Measurements from ENCODE around the gene MRGPRX3. TPM values are rescaled to one million over a fixed set of nuclear protein-coding genes. Genes with fewer than 3 reads are reported as not detected.

Gene MRGPRX3
- polyA plus RNA-seq, 2 of the 4 experiments (the other 2 are of a cell fraction) = not detected

DNA sequence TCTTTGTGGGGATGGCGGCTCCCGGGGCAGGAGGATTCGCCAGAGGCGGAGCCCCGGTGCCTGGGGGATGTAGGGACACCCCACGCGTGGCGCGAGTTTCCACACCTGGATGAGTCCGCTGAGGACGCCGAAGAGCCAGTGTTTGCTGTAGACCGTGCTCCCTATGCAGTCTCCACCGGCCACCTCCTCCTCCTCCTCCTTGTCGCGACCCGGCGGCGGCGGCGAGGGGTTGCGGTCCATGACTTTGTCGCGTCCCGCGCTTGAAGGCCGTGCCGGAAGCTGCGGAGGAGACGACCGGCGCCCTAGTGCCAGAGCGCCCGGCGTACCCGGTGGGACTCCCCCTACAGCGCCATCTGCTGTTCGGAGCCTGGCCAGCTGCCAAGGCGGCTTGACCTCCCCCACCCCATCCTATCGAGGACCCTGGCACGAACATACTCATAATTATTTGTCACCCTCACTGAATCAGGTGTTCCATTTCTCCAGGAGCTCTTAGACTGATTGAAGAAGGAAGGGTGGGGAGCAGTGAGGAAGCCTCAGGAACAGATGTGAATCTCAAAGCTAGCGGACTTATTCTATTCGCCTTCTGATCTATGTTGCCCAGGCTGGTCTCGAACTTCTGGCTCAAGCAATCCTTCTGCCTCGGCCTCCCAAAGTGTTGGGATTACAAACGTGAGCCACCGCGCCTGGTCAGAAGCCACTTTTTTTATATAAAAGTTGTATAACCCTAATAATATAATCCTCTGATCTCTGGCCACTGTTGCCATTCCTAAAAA, 26.4 kb upstream of the MRGPRX3 start, which contains the start of gene SAAL1 (continued):
- peak; percentile 66; the same call in 1 of the 2 replicates for TF ChIP-seq E2F6 (IDR thresholded peaks at IDR 0.05; ENCODE audit: borderline replicate concordance, low read depth)
- TF ChIP-seq, protein P1, sequence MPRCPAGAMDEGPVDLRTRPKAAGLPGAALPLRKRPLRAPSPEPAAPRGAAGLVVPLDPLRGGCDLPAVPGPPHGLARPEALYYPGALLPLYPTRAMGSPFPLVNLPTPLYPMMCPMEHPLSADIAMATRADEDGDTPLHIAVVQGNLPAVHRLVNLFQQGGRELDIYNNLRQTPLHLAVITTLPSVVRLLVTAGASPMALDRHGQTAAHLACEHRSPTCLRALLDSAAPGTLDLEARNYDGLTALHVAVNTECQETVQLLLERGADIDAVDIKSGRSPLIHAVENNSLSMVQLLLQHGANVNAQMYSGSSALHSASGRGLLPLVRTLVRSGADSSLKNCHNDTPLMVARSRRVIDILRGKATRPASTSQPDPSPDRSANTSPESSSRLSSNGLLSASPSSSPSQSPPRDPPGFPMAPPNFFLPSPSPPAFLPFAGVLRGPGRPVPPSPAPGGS (IDR thresholded peaks at IDR 0.05) = peak; percentile 60; the same call in 1 of the 3 replicates
- peak; percentile 37; the same call in 2 of the 3 replicates for TF ChIP-seq SMC3 (IDR thresholded peaks at IDR 0.05)
- TF ChIP-seq KDM5A (IDR thresholded peaks at IDR 0.05) = peak; percentile 55; the same call in 1 of the 2 replicates
- no peak for TF ChIP-seq HOXA7 (CRISPR knock-in tag; IDR thresholded peaks at IDR 0.05)

DNA sequence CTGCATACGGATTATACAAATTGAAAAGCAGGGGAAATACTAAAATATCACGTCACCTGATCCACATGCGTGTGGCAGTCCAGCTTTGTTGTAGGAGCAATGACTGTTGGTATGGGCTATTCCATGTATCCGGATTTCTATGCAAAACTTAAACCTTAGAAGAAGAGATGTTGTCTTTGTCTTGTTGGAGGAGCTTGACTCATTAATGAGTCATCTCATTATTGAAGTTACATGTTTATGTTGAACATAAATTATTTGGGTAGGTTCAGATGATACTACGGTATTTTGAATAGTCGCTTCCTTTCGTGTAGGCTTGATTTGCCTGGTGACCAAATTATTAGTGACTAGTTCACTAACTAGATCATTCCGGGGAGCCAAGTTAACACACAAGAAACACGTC, 25.7 kb upstream of the MRGPRX3 start:
- no peak overlapping the region for H3K27ac ChIP-seq
- ATAC-seq (no peak), FAIRE-seq (no peak), DNase-seq (ENCODE audit: low read depth in 1 of 2, low spot score in 1 of 2) (no peak)
- H3K4me3 ChIP-seq = no peak overlapping the region
- ChIA-PET POLR2A (interaction anchor here (0.9 to 1.5 kb wide), 2 partner anchors 9 to 215 kb away, joined by 3 to 9 read pairs; partner anchors contain the start of genes GTF2H1 and HPS5), CTCF (interaction anchor here (0.7 to 5.2 kb wide), 17 partner anchors 9 to 779 kb away, joined by 3 to 64 read pairs (median 3); no protein-coding TSS in a partner anchor)
- H3K9me3 ChIP-seq = no peaks in the 10 kb centered on the region
- 61% methylated on average over 9 of the region's 9 CpGs for WGBS (ENCODE audit: missing lambda C conversion rate)
- H3K4me1 ChIP-seq = peaks cover 8% of the 10 kb centered on the region
- TF ChIP-seq SREBF2 (IDR thresholded peaks at IDR 0.05) (no peak), FOSL2 (IDR thresholded peaks at IDR 0.05) (no peak), FOSL2 (CRISPR knock-in tag; IDR thresholded peaks at IDR 0.05) (peak; percentile 52)
- H3K4me2 ChIP-seq = peak overlapping the region; percentile 81

DNA sequence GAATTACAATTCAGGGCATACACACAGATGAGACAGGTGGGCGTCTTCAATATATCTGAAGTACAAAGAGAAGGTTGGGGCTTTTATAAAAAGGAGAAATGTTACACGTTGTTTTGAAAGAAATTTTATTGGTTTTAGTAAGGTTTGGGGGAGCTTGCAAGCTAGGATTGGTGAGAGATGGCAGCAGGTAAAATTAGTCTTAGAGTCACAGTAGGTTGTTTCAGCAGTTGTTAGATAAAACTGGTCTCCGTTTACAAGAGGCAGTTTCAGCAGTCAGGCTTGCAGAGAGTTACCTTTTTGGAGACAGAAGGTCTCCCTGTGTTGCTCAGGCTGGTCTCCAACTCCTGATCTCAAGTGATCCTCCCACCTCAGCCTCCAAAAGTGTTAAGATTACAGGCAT, 24.1 kb upstream of the MRGPRX3 start:
- Histone ChIP-seq H3K4me1 (peaks cover 8% of the 10 kb centered on the region), H3K27ac (no peak overlapping the region), H3K9me3 (no peaks in the 10 kb centered on the region), H3K4me2 (no peak overlapping the region), H3K4me3 (no peak overlapping the region)
- CTCF ChIA-PET = interaction anchor here (0.7 kb wide), 1 partner anchor 656 kb away, joined by 3 read pairs; no protein-coding TSS in a partner anchor
- no peak for TF ChIP-seq RFX5 (IDR thresholded peaks at IDR 0.05)
- TF ChIP-seq, protein P2, sequence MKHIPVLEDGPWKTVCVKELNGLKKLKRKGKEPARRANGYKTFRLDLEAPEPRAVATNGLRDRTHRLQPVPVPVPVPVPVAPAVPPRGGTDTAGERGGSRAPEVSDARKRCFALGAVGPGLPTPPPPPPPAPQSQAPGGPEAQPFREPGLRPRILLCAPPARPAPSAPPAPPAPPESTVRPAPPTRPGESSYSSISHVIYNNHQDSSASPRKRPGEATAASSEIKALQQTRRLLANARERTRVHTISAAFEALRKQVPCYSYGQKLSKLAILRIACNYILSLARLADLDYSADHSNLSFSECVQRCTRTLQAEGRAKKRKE (CRISPR knock-in tag; IDR thresholded peaks at IDR 0.05; ENCODE audit: low read depth) = no peak
- TF ChIP-seq REST (IDR thresholded peaks at IDR 0.05) = no peak
- TF ChIP-seq POLR2AphosphoS2 (conservative IDR thresholded peaks at IDR 0.05; ENCODE audit: low read length) = no peak
- no peak for TF ChIP-seq HMGXB4 (CRISPR knock-in tag; IDR thresholded peaks at IDR 0.05; ENCODE audit: borderline replicate concordance)
- TF ChIP-seq CHD4 (IDR thresholded peaks at IDR 0.05; ENCODE audit: borderline replicate concordance) = no peak
- TF ChIP-seq EHF (CRISPR knock-in tag; IDR thresholded peaks at IDR 0.05) = no peak
- TF ChIP-seq HOXA7 (CRISPR knock-in tag; IDR thresholded peaks at IDR 0.05) = no peak
- no peak for TF ChIP-seq HEYL (CRISPR knock-in tag; IDR thresholded peaks at IDR 0.05)
- TF ChIP-seq MAX (IDR thresholded peaks at IDR 0.05) = no peak
- TF ChIP-seq SMC3 (IDR thresholded peaks at IDR 0.05) = no peak
- no peak for TF ChIP-seq ZSCAN20 (CRISPR knock-in tag; IDR thresholded peaks at IDR 0.05)
- TF ChIP-seq CEBPB (IDR thresholded peaks at IDR 0.05) = no peak
- no peak for TF ChIP-seq KDM1A (IDR thresholded peaks at IDR 0.05; ENCODE audit: low read depth)
- no peak for TF ChIP-seq CHD2 (IDR thresholded peaks at IDR 0.05; ENCODE audit: low read length, partially characterized antibody)
- TF ChIP-seq POLR2A (IDR thresholded peaks at IDR 0.05; ENCODE audit: low read length) = no peak
- TF ChIP-seq EP300 (IDR thresholded peaks at IDR 0.05) = no peak
- TF ChIP-seq ZFP36 (IDR thresholded peaks at IDR 0.05; ENCODE audit: borderline replicate concordance, partially characterized antibody) = no peak
- no peak for TF ChIP-seq RARB (CRISPR knock-in tag; IDR thresholded peaks at IDR 0.05)
- TF ChIP-seq MYC (IDR thresholded peaks at IDR 0.05; ENCODE audit: borderline replicate concordance, low read length) = no peak
- no peak for ATAC-seq
- 27% methylated on average over 3 of the region's 3 CpGs for WGBS (ENCODE audit: missing lambda C conversion rate)
- POLR2A ChIA-PET = no interaction called here
- FAIRE-seq = no peak
- no peak for DNase-seq (ENCODE audit: low read depth in 1 of 2, low spot score in 1 of 2)
